HG03060 (cell line): ENCODE results near the gene PARN.
A peak's percentile ranks its signal among the peaks of the same experiment; 100 is the strongest.

Source experiments
- ATAC-seq: cut with Tn5 transposase; IDR thresholded peaks from one replicate; pipeline ENCODE4 v1.9.1; 2021; ENCODE audit warnings: low read depth, moderate number of reproducible peaks; ENCODE audit not compliant: unreplicated experiment

Gene PARN

GRCh38 chr16:14531613-14532012, 98.4 kb downstream of the PARN start:
- no peak for ATAC-seq

GRCh38 chr16:14531101-14531500, 99.0 kb downstream of the PARN start:
- no peak for ATAC-seq

GRCh38 chr16:14530046-14530445, 100.0 kb downstream of the PARN start:
- no peak for ATAC-seq

GRCh38 chr16:14529010-14529669, 100.9 kb downstream of the PARN start:
- ATAC-seq: no peak

- no peak for ATAC-seq
Observed at GRCh38 chr16:14528306-14528705, 101.8 kb downstream of the PARN start.

GRCh38 chr16:14527411-14528044, 102.5 kb downstream of the PARN start:
- ATAC-seq: no peak

GRCh38 chr16:14525596-14525995, 104.5 kb downstream of the PARN start:
- no peak for ATAC-seq

GRCh38 chr16:14524979-14525378, 105.1 kb downstream of the PARN start:
- ATAC-seq: no peak

GRCh38 chr16:14523632-14524031, 106.4 kb downstream of the PARN start:
- ATAC-seq: no peak

GRCh38 chr16:14522671-14523070, 107.4 kb downstream of the PARN start:
- ATAC-seq: no peak

- no peak for ATAC-seq
Observed at GRCh38 chr16:14520753-14521152, 109.3 kb downstream of the PARN start.

- no peak for ATAC-seq
Observed at GRCh38 chr16:14514967-14515366, 115.1 kb downstream of the PARN start.

- ATAC-seq: no peak
Observed at GRCh38 chr16:14513389-14514107, 116.5 kb downstream of the PARN start.

- ATAC-seq: no peak
Observed at GRCh38 chr16:14511800-14512135, 118.3 kb downstream of the PARN start.

- ATAC-seq: no peak
Observed at GRCh38 chr16:14510939-14511799, 118.9 kb downstream of the PARN start.

- ATAC-seq: no peak
Observed at GRCh38 chr16:14510581-14510938, 119.5 kb downstream of the PARN start.

GRCh38 chr16:14509675-14510132, 120.4 kb downstream of the PARN start:
- no peak for ATAC-seq

- no peak for ATAC-seq
Observed at GRCh38 chr16:14509055-14509454, 121.0 kb downstream of the PARN start.

GRCh38 chr16:14505846-14506245, 124.2 kb downstream of the PARN start:
- ATAC-seq: no peak

GRCh38 chr16:14502932-14503741, 126.9 kb downstream of the PARN start:
- ATAC-seq: peak; percentile 50
